ENCODE results near the gene TMEM158. TPM values are rescaled to one million over a fixed set of nuclear protein-coding genes. Genes with fewer than 3 reads are reported as not detected.

The TMEM158 gene
- total RNA-seq, 1 experiment from 2014 or later, result 25.8 TPM

DNA sequence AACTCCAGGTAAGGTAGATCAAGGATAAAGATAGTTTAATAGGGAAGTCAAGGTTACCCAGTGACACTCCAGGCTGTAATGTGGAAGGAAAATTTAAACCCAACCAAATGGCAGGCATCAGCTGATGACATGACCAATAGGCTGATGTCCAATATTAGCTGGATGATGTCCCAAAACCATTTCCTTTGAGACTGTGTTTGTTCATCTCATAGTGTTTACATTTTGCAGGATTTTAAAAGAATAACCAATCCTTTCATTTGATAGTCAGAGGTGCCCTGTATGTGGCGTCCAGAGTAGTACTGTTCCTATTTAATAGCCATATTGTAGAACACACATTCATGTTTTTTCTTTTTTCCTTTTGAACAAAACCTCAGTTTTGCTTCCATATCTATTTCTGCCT, 23.3 kb upstream of the TMEM158 start:
- ChIA-PET RAD21 (ENCODE audit: low non-redundant PET in 1 of 2, low total read pairs in 2 of 2, uncharacterized antibody in 2 of 2, unreplicated experiment in 2 of 2) (no interaction called here), CTCF (no interaction called here), POLR2A (no interaction called here)
- Histone ChIP-seq H3K4me1 (ENCODE audit: control insufficient read depth in 1 of 2, insufficient read depth in 2 of 2, low read length in 2 of 2) (no peaks in the 10 kb centered on the region), H3K79me2 (ENCODE audit: insufficient read depth, low read length) (no peaks in the 10 kb centered on the region), H4K20me1 (ENCODE audit: insufficient read depth) (no peaks in the 10 kb centered on the region), H3K4me3 (replicated peaks in 1 of 2; ENCODE audit: low read depth in 1 of 2, low read length in 2 of 2) (no peak overlapping the region), H3K4me2 (ENCODE audit: low read length) (no peak overlapping the region), H3K27me3 (ENCODE audit: insufficient read depth, low read length) (no peaks in the 10 kb centered on the region), H2AFZ (ENCODE audit: low read depth, low read length, poor library complexity, severe bottlenecking) (no peak overlapping the region), H3K27ac (ENCODE audit: low read depth, low read length) (no peak overlapping the region), H3K9me3 (ENCODE audit: control insufficient read depth in 1 of 2, insufficient read depth in 1 of 2, low read depth in 1 of 2, low read length in 2 of 2) (no peaks in the 10 kb centered on the region), H3K9ac (ENCODE audit: low read length) (no peak overlapping the region), H3K9me2 (ENCODE audit: insufficient read depth) (no peaks in the 10 kb centered on the region), H3K36me3 (ENCODE audit: control insufficient read depth in 1 of 2, insufficient read depth in 2 of 2, low read length in 2 of 2) (no peaks in the 10 kb centered on the region)
- TF ChIP-seq REST (IDR thresholded peaks at IDR 0.05; ENCODE audit: low read depth) (no peak), FOSL1 (IDR thresholded peaks at IDR 0.05; ENCODE audit: low read depth) (no peak), EZH2 (IDR thresholded peaks at IDR 0.05) (no peak), ZNF274 (IDR thresholded peaks at IDR 0.05; ENCODE audit: low read depth, low read length) (no peak), POLR2AphosphoS5 (IDR thresholded peaks at IDR 0.05; ENCODE audit: low read depth, low read length) (no peak), ZFX (IDR thresholded peaks at IDR 0.05) (no peak), SP1 (IDR thresholded peaks at IDR 0.05; ENCODE audit: low read depth) (no peak), POLR2A (IDR thresholded peaks at IDR 0.05; ENCODE audit: borderline replicate concordance, extremely low read depth, insufficient read depth, insufficient read length) (no peak), EZH2phosphoT487 (IDR thresholded peaks at IDR 0.05; ENCODE audit: borderline replicate concordance) (no peak), TCF7L2 (IDR thresholded peaks at IDR 0.05; ENCODE audit: borderline replicate concordance, extremely low read depth, insufficient read depth, insufficient read length) (no peak), ZBTB33 (IDR thresholded peaks at IDR 0.05; ENCODE audit: extremely low read depth, insufficient replicate concordance, low read length) (no peak), MAX (IDR thresholded peaks at IDR 0.05) (no peak), CEBPB (IDR thresholded peaks at IDR 0.05; ENCODE audit: low read depth) (no peak), ELF1 (IDR thresholded peaks at IDR 0.05; ENCODE audit: borderline replicate concordance, low read depth) (no peak)
- TF ChIP-seq, protein P1, sequence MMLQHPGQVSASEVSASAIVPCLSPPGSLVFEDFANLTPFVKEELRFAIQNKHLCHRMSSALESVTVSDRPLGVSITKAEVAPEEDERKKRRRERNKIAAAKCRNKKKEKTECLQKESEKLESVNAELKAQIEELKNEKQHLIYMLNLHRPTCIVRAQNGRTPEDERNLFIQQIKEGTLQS (IDR thresholded peaks at IDR 0.05), result no peak
- TF ChIP-seq, protein P2, sequence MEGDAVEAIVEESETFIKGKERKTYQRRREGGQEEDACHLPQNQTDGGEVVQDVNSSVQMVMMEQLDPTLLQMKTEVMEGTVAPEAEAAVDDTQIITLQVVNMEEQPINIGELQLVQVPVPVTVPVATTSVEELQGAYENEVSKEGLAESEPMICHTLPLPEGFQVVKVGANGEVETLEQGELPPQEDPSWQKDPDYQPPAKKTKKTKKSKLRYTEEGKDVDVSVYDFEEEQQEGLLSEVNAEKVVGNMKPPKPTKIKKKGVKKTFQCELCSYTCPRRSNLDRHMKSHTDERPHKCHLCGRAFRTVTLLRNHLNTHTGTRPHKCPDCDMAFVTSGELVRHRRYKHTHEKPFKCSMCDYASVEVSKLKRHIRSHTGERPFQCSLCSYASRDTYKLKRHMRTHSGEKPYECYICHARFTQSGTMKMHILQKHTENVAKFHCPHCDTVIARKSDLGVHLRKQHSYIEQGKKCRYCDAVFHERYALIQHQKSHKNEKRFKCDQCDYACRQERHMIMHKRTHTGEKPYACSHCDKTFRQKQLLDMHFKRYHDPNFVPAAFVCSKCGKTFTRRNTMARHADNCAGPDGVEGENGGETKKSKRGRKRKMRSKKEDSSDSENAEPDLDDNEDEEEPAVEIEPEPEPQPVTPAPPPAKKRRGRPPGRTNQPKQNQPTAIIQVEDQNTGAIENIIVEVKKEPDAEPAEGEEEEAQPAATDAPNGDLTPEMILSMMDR (IDR thresholded peaks at IDR 0.05 in 2 of 3, conservative IDR thresholded peaks at IDR 0.05 in 1 of 3; ENCODE audit: borderline replicate concordance in 1 of 3, insufficient read depth in 1 of 3, low read depth in 2 of 3, low read length in 2 of 3), result no peak
- ATAC-seq, result no peak
- no peak for DNase-seq (ENCODE audit: low read depth, low spot score)
- intact Hi-C loops (cut with micrococcal nuclease), result no loop called here
- BruUV-seq (replicated peaks), result no TSS peak

Data from HCT116 (cell line).